Measurements from ENCODE around the gene CDK7.

CDK7 gene

GRCh38 chr5:69288069-69288468 is 53.4 kb downstream of the CDK7 start:
- no peak overlapping the region for H3K27ac ChIP-seq (replicated peaks)
- H3K27me3 ChIP-seq (ENCODE audit: insufficient read depth, poor library complexity, severe bottlenecking) = no peaks in the 10 kb centered on the region
- TF ChIP-seq REST (IDR thresholded peaks at IDR 0.05; ENCODE audit: insufficient replicate concordance, low read depth) (no peak), SPI1 (IDR thresholded peaks at IDR 0.05; ENCODE audit: borderline replicate concordance, low read depth) (no peak)
- DNase-seq (ENCODE audit: low read depth in 1 of 2, low spot score in 1 of 2) = no peak
- no peak overlapping the region for H3K4me3 ChIP-seq (replicated peaks; ENCODE audit: insufficient read depth, low read length)

GRCh38 chr5:69288688-69289087 is 54.0 kb downstream of the CDK7 start:
- Histone ChIP-seq H3K27ac (replicated peaks) (no peak overlapping the region), H3K27me3 (ENCODE audit: insufficient read depth, poor library complexity, severe bottlenecking) (no peaks in the 10 kb centered on the region), H3K4me3 (replicated peaks; ENCODE audit: insufficient read depth, low read length) (no peak overlapping the region)
- DNase-seq (ENCODE audit: low read depth in 1 of 2, low spot score in 1 of 2) = no peak
- TF ChIP-seq SPI1 (IDR thresholded peaks at IDR 0.05; ENCODE audit: borderline replicate concordance, low read depth) = no peak
- no peak for TF ChIP-seq CTCF (IDR thresholded peaks at IDR 0.05; ENCODE audit: insufficient read depth, low read length)
- TF ChIP-seq REST (IDR thresholded peaks at IDR 0.05; ENCODE audit: insufficient replicate concordance, low read depth) = no peak
- TF ChIP-seq POLR2AphosphoS5 (IDR thresholded peaks at IDR 0.05; ENCODE audit: low read depth) = no peak
- TF ChIP-seq GABPA (IDR thresholded peaks at IDR 0.05; ENCODE audit: low read depth) = no peak

GRCh38 chr5:69292306-69292705 is 57.6 kb downstream of the CDK7 start:
- no peak for DNase-seq (ENCODE audit: low read depth in 1 of 2, low spot score in 1 of 2)
- Histone ChIP-seq H3K27ac (replicated peaks) (no peak overlapping the region), H3K4me3 (replicated peaks; ENCODE audit: insufficient read depth, low read length) (no peak overlapping the region), H3K27me3 (ENCODE audit: insufficient read depth, poor library complexity, severe bottlenecking) (no peaks in the 10 kb centered on the region)
- no peak for TF ChIP-seq POLR2AphosphoS5 (IDR thresholded peaks at IDR 0.05; ENCODE audit: low read depth)
- TF ChIP-seq CTCF (IDR thresholded peaks at IDR 0.05; ENCODE audit: insufficient read depth, low read length) = no peak
- no peak for TF ChIP-seq GABPA (IDR thresholded peaks at IDR 0.05; ENCODE audit: low read depth)
- TF ChIP-seq REST (IDR thresholded peaks at IDR 0.05; ENCODE audit: insufficient replicate concordance, low read depth) = no peak

- Histone ChIP-seq H3K27me3 (ENCODE audit: insufficient read depth, poor library complexity, severe bottlenecking) (no peaks in the 10 kb centered on the region), H3K27ac (replicated peaks) (no peak overlapping the region), H3K4me3 (replicated peaks; ENCODE audit: insufficient read depth, low read length) (no peak overlapping the region)
- no peak for DNase-seq (ENCODE audit: low read depth in 1 of 2, low spot score in 1 of 2)
- TF ChIP-seq CTCF (IDR thresholded peaks at IDR 0.05; ENCODE audit: insufficient read depth, low read length) (no peak), SPI1 (IDR thresholded peaks at IDR 0.05; ENCODE audit: borderline replicate concordance, low read depth) (no peak), POLR2AphosphoS5 (IDR thresholded peaks at IDR 0.05; ENCODE audit: low read depth) (no peak), REST (IDR thresholded peaks at IDR 0.05; ENCODE audit: insufficient replicate concordance, low read depth) (no peak), GABPA (IDR thresholded peaks at IDR 0.05; ENCODE audit: low read depth) (no peak)
These were observed 59.2 kb downstream of the CDK7 start for GRCh38 chr5:69293882-69294281.

Measured in HL-60 (cell line).